Anterior cingulate cortex (tissue), 58 donors: Measurements from ENCODE around the gene SLC25A21.
A peak's percentile ranks its signal among the peaks of the same experiment; 100 is the strongest.
"Not testable (repeated sequence)": the region's sequence is repeated elsewhere in the genome, so short reads cannot be mapped to it uniquely, and the experiment has no call there.

Source experiments
- DNase-seq, 58 donors: peaks; one replicate each; lab custom pipeline; 2025; lab: John Stamatoyannopoulos, UW

Gene SLC25A21

GRCh38 chr14:37147310-37147880 lies 25.0 kb downstream of the SLC25A21 start:
- no peak for DNase-seq

- DNase-seq: not testable (repeated sequence)
Measured at GRCh38 chr14:37146438-37146837, 26.0 kb downstream of the SLC25A21 start.

GRCh38 chr14:37145395-37145794 lies 27.0 kb downstream of the SLC25A21 start:
- no peak for DNase-seq

GRCh38 chr14:37144729-37145363 lies 27.6 kb downstream of the SLC25A21 start:
- DNase-seq: no peak

GRCh38 chr14:37143475-37143874 lies 28.9 kb downstream of the SLC25A21 start:
- DNase-seq: no peak

GRCh38 chr14:37142835-37143401 lies 29.5 kb downstream of the SLC25A21 start:
- DNase-seq: no peak

- DNase-seq: no peak
Measured at GRCh38 chr14:37140176-37140575, 32.2 kb downstream of the SLC25A21 start.

- no peak for DNase-seq
Measured at GRCh38 chr14:37139710-37140109, 32.7 kb downstream of the SLC25A21 start.

GRCh38 chr14:37138898-37139297 lies 33.5 kb downstream of the SLC25A21 start:
- DNase-seq: no peak

- DNase-seq: no peak
Measured at GRCh38 chr14:37133284-37133913, 39.0 kb downstream of the SLC25A21 start.

GRCh38 chr14:37131205-37131604 lies 41.2 kb downstream of the SLC25A21 start:
- DNase-seq: peak in 14 of 58 donors; percentile 0 to 45 (median 11)

GRCh38 chr14:37129047-37129446 lies 43.4 kb downstream of the SLC25A21 start:
- no peak for DNase-seq

GRCh38 chr14:37124614-37125013 lies 47.8 kb downstream of the SLC25A21 start:
- no peak for DNase-seq

- DNase-seq: no peak
Measured at GRCh38 chr14:37122919-37123639, 49.3 kb downstream of the SLC25A21 start.

GRCh38 chr14:37122288-37122687 lies 50.1 kb downstream of the SLC25A21 start:
- no peak for DNase-seq

- DNase-seq: no peak
Measured at GRCh38 chr14:37118673-37119366, 53.6 kb downstream of the SLC25A21 start.

- DNase-seq: no peak
Measured at GRCh38 chr14:37116933-37117849, 55.2 kb downstream of the SLC25A21 start.

GRCh38 chr14:37115406-37115805 lies 57.0 kb downstream of the SLC25A21 start:
- DNase-seq: no peak

- no peak for DNase-seq
Measured at GRCh38 chr14:37114559-37114958, 57.8 kb downstream of the SLC25A21 start.
